IPS-NIHi7 (cell line): ENCODE results near the gene CCDC73.
A peak's percentile ranks its signal among the peaks of the same experiment; 100 is the strongest.

Experiments used
- DNase-seq: peaks from one replicate; pipeline ENCODE4 v3.0.0; 2012; ENCODE audit warnings: mixed read lengths; ENCODE audit errors: extremely low spot score

CCDC73 gene

DNA sequence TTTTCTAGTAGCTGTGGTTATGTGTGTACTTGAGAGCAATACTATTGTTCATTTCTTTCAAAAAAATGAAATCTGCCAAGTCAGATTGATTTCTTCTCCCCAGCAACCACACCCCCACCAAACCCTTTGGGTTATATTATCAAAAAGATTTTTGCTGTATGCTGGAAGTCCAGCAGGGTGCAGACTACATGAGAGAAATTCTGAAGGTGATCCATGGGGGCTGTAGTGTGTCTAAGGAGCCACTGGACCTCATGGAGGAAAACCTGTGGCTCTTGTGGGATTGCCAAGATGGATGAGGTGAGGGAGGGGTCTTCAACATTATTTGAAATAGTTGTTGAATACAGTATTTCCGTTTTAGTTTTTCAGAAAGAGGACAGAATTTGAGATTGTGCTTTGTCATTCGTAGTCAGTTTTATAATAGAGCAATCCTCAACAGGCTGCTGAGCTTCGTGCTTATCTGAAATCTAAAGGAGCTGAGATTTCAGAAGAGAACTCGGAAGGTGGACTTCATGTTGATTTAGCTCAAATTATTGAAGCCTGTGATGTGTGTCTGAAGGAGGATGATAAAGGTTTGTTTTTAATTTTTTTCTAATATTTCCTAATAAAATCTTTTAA, 207.8 kb downstream of the CCDC73 start:
- DNase-seq, result no peak

GRCh38 chr11:32584921-32585320, 209.5 kb downstream of the CCDC73 start:
- DNase-seq, result peak; percentile 11

- DNase-seq, result peak; percentile 96
These were observed 210.8 kb downstream of the CCDC73 start, which contains the start of gene EIF3M for GRCh38 chr11:32583459-32584271. EIF3M (plus strand) TSS chr11:32583831; CDS start chr11:32583888, 57 bp downstream.

- no peak for DNase-seq
These were observed 212.9 kb downstream of the CCDC73 start for GRCh38 chr11:32581556-32581955.

DNA sequence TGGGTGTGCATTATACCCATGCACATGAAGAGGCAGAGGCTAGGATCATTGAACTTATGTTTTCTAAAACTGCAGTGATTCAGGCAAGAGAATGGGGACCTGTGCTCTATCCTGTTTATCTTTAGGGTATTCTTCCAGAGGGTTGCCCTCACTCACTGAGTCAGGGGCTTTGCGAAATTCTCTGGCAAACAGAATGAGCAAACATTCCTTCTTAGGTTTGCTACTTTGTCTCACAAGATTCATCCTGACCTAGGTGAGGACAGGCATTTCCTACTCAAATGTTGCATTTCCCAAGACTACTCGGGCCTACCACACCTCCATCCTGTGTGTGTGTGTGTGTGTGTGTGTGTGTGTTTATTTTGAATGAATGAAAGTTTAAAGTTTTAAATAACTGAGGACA, 213.5 kb downstream of the CCDC73 start:
- DNase-seq, result no peak

DNA sequence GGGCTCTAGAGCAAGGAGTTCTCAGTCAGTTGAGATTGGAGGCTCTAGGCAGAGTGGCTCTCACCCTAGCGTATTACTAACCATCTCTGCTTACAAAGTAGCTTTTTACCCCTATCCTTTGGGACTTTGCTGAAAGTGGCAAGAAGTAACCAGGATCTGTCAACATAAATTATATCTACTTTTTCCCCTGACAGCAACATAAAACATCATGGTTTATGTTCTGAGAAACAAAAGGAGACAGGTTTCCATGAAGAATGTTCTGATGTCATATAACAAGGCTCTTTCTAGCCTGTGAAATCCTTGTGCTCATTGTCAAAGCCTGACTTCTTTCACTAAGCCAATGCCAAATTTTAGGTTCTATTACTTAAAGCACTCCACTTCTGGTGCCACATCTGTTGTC, 218.0 kb downstream of the CCDC73 start:
- DNase-seq, result no peak

GRCh38 chr11:32575070-32575469, 219.4 kb downstream of the CCDC73 start:
- DNase-seq, result no peak

DNA sequence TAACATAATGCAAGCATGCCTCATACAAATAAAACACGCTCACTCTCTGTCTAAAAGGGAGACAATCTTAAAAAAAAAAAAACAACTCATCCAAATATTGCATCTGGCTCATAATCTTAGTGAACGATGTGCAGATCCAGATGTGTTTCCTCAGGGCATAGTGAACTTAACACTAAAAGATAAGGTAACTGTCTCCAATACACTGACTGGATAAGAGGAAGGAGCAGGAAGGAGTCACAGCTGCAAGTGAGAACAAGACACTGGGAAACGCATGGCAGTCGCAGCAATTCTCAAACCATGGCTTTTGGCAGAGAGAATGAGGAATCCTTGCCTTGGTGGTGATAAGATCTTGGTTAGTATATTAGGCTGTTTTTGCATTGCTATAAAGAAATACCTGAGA, 220.0 kb downstream of the CCDC73 start:
- no peak for DNase-seq

- no peak for DNase-seq
These were observed 221.2 kb downstream of the CCDC73 start for GRCh38 chr11:32573228-32573627.

DNA sequence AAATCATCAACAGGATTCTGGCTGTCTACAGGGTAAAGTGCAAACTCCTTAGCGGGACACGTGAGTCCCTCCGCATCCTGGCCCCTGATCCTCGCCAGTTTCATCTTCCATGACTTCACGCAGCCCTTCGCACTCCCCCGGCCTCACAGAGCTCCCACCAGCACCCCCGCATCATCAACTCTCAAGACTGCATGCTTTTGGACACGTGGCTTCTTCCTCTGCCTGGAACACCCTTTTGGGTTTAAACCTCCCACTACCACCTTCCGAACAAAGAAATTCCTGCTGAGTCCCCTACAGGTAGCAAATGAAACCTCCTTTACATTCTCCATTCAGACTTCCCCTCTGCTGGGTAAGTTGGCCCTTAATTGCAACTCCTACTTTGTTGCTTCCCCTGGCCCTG, 223.4 kb downstream of the CCDC73 start:
- DNase-seq, result peak; percentile 56

DNA sequence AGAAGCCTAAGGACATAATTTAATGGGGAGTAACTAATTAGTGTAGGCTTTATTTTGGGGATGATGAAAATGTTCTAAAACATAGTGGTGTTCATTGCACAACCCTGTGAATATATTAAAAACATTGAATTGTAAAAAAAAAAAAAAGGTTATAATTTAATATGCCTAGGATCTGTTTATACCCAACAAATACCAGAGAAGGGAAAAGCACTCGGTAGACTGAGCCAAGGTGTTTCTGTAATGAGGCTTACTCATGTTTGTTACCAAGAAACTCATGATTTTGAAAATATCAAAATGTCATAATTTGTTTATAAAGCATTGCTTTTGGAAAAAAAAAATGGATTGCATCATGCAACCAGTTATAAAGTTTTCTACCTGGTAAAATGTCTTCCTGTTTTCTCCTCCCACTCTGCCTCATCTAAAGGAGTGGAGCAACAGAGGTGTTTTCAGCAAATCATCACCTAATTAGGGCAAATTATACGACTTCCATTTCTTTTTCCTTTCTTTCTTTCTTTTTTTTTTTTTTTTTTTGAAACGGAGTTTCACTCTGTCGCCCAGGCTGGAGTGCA, 225.1 kb downstream of the CCDC73 start:
- no peak for DNase-seq

GRCh38 chr11:32567154-32567553, 227.3 kb downstream of the CCDC73 start:
- no peak for DNase-seq

- DNase-seq, result no peak
These were observed 227.9 kb downstream of the CCDC73 start for GRCh38 chr11:32566517-32566916.

- DNase-seq, result no peak
These were observed 230.9 kb downstream of the CCDC73 start for GRCh38 chr11:32563600-32563959.

DNA sequence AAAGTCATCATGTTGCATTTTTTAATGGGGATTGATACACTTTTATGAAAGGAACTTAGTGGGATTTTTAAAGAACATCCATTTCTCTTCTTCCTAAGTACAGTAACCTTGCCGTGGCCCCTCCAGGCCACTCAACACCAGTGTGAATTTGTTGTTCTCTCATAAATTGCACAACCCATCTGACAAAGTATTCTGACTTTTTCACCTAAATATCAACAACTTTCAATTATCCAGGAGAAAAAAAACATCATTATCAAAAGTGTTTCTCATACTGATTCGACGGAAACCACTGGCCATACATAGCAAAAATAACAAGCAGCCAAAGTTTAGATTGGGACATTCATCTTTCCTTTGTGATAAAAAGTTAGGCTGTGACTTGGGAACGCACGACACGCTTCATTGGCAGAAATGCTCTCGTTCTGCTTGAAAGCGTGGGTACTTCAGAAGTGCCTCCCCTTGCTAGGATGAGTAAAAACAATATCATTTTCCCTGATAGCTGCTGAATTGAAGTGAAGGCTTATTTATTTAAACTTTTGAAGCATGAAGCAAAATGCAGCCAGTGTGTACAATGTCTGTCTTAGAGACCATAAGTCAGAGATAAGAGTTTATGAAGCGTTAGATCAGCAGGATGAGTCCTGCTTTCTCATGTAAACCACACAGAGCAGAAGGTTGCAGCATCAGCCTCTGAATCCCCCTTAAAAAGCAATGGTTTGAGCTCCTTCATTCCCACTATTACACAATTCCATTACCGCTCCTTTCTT, 231.4 kb downstream of the CCDC73 start:
- DNase-seq, result no peak

GRCh38 chr11:32561835-32562234, 232.6 kb downstream of the CCDC73 start:
- DNase-seq, result peak; percentile 36

- no peak for DNase-seq
These were observed 238.6 kb downstream of the CCDC73 start for GRCh38 chr11:32555895-32556294.

GRCh38 chr11:32555091-32555490, 239.4 kb downstream of the CCDC73 start:
- no peak for DNase-seq
